CD4-positive, alpha-beta T cell (primary cell): Measurements from ENCODE around the gene ELAC1. TPM values are rescaled to one million over a fixed set of nuclear protein-coding genes. Genes with fewer than 3 reads are reported as not detected.

Experiments used
- ATAC-seq: fragments of 200-7000 bp; cut with Tn5 transposase; one replicate; pipeline ENCODE4 v1.10.0; 2022; ENCODE audit warnings: mild to moderate bottlenecking; ENCODE audit not compliant: poor library complexity
- CTCF ChIA-PET: fragments of 350-600 bp; sonication (Branson Sonifier 250); formaldehyde crosslinking; loops from one replicate; lab custom pipeline; 2021; ENCODE audit warnings: antibody characterized with exemption, inconsistent platforms; lab: Charles Lee
- POLR2A ChIA-PET: fragments of 350-600 bp; sonication (Branson Sonifier 250); formaldehyde crosslinking; loops from one replicate; lab custom pipeline; 2021; ENCODE audit warnings: antibody characterized with exemption, inconsistent platforms; lab: Charles Lee
- DNase-seq, 14 experiments: peaks; one replicate each; pipeline ENCODE4 v3.0.0-alpha.2; 2013 to 2020; ENCODE audit warnings: mixed read lengths in 2 of 14
- H3K27ac ChIP-seq, 2 donors: one replicate each; pipeline versions ENCODE4 v1.5.1 to v1.7.0; 2013; ENCODE audit warnings: low read length in 2 of 2, low read depth in 1 of 2, mild to moderate bottlenecking in 1 of 2
- H3K27me3 ChIP-seq, 2 experiments: 1 replicate in 1 of 2; 2 replicates in 1 of 2; pipeline versions ENCODE4 v1.6.1 to v1.7.0; 2013; ENCODE audit warnings: low read length in 2 of 2, control low read depth in 1 of 2, mild to moderate bottlenecking in 1 of 2, moderate library complexity in 1 of 2; ENCODE audit not compliant: insufficient read depth in 2 of 2, control insufficient read depth in 1 of 2
- H3K36me3 ChIP-seq: one replicate; pipeline ENCODE4 v1.6.1; 2013; ENCODE audit warnings: low read length, control low read depth; ENCODE audit not compliant: insufficient read depth
- H3K4me1 ChIP-seq: one replicate; pipeline ENCODE4 v1.6.1; 2013; ENCODE audit warnings: low read length, control low read depth; ENCODE audit not compliant: insufficient read depth
- H3K4me3 ChIP-seq: one replicate; pipeline ENCODE4 v1.5.1; 2013; ENCODE audit warnings: mild to moderate bottlenecking, low read length, moderate library complexity
- H3K9me3 ChIP-seq, 2 experiments: 1 replicate in 1 of 2; 2 replicates in 1 of 2; pipeline versions ENCODE4 v1.6.1 to v1.7.0; 2013; ENCODE audit warnings: low read length in 2 of 2, mild to moderate bottlenecking in 2 of 2, control low read depth in 1 of 2, moderate library complexity in 1 of 2; ENCODE audit not compliant: control insufficient read depth in 1 of 2, insufficient read depth in 1 of 2
- H3K27ac Mint-ChIP-seq: one replicate; pipeline ENCODE4 v1.8.0; 2020; ENCODE audit warnings: mixed read lengths
- H3K27me3 Mint-ChIP-seq: one replicate; pipeline ENCODE4 v1.8.0; 2021; ENCODE audit warnings: mixed read lengths
- H3K36me3 Mint-ChIP-seq: one replicate; pipeline ENCODE4 v1.8.0; 2021; ENCODE audit warnings: low read depth, mixed read lengths
- H3K4me1 Mint-ChIP-seq: one replicate; pipeline ENCODE4 v1.8.0; 2021; ENCODE audit warnings: low read depth, mixed read lengths
- H3K4me3 Mint-ChIP-seq: one replicate; pipeline ENCODE4 v1.8.0; 2020; ENCODE audit warnings: mild to moderate bottlenecking, mixed read lengths
- H3K9me3 Mint-ChIP-seq: one replicate; pipeline ENCODE4 v1.8.0; 2020; ENCODE audit warnings: mixed read lengths
- intact Hi-C, 2 experiments: fragments of 100-400 bp; cut with DNase I in 1 of 2; cut with micrococcal nuclease in 1 of 2; formaldehyde crosslinking; loops; one replicate each; pipeline versions ENCODE4 v1.15.1 to v1.9.0; 2023 to 2025; cut with DNase I, micrococcal nuclease
- total RNA-seq, 174 experiments: library from RNA in 2 of 174; stranded (reverse) in 2 of 174; gene quantifications; one replicate each; pipeline ENCODE4 v1.2.3 and lab custom pipeline; 2021 to 2026
- TF ChIP-seq, protein P1 (sequence below): fragments of 200-600 bp; IDR thresholded peaks from one replicate; pipeline ENCODE4 v1.8.0; 2022; ENCODE audit warnings: antibody characterized with exemption, mild to moderate bottlenecking

ELAC1 gene
- total RNA-seq, 2 experiments from 2014 or later, result 3.0 to 4.6 TPM

DNA sequence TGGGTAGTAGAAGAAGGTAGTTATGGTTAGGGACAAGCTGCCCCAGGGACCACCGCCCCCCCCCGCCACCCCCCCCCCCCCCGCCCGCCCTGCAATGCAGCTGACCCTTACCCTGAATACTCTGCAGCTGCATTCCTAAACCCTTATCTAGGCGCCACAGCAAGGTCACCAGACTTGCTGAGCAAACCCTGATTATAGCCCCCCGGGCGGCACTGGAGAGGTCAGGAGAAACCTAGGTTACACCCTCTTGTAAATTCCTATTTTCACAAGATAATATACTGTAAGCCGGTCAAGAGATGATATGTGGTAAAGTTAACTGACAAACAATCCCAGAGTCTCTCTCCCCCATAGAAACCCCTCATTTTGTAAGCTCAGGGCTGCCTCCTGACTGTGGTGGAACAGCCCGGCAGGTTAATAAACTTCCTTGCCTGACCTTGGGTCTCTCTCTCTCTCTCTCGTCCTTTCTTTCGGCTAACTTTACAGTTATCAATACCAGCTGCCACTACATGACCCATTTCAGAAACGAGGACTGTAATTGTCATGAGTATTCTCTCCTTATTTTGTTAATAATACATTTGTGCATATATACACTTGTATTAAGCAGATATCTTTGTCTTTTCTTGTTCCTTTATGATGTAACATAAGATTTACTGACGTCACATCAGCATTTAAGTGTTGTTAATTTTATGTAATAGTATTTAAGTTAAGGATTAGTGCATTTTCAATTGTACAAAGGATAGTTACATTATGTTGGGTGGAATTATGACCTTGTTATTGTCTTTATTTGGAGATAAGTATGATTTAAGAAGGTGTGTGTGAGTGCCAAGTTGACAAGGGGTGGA, 39.3 kb downstream of the ELAC1 start:
- Histone ChIP-seq H3K9me3 (no peaks in the 10 kb centered on the region), H3K4me1 (no peaks in the 10 kb centered on the region), H3K27me3 (no peaks in the 10 kb centered on the region), H3K4me3 (no peak overlapping the region), H3K27ac (no peak overlapping the region), H3K36me3 (no peaks in the 10 kb centered on the region)
- DNase-seq (no peak), ATAC-seq (no peak)
- Mint-ChIP-seq H3K27me3 (no peaks in the 10 kb centered on the region), H3K27ac (no peak overlapping the region), H3K9me3 (no peaks in the 10 kb centered on the region), H3K4me3 (no peak overlapping the region), H3K36me3 (no peaks in the 10 kb centered on the region), H3K4me1 (no peaks in the 10 kb centered on the region)
- TF ChIP-seq, protein P1, sequence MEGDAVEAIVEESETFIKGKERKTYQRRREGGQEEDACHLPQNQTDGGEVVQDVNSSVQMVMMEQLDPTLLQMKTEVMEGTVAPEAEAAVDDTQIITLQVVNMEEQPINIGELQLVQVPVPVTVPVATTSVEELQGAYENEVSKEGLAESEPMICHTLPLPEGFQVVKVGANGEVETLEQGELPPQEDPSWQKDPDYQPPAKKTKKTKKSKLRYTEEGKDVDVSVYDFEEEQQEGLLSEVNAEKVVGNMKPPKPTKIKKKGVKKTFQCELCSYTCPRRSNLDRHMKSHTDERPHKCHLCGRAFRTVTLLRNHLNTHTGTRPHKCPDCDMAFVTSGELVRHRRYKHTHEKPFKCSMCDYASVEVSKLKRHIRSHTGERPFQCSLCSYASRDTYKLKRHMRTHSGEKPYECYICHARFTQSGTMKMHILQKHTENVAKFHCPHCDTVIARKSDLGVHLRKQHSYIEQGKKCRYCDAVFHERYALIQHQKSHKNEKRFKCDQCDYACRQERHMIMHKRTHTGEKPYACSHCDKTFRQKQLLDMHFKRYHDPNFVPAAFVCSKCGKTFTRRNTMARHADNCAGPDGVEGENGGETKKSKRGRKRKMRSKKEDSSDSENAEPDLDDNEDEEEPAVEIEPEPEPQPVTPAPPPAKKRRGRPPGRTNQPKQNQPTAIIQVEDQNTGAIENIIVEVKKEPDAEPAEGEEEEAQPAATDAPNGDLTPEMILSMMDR, result no peak
- ChIA-PET POLR2A (no interaction called here), CTCF (no interaction called here)
- intact Hi-C loops, result no loop called here

DNA sequence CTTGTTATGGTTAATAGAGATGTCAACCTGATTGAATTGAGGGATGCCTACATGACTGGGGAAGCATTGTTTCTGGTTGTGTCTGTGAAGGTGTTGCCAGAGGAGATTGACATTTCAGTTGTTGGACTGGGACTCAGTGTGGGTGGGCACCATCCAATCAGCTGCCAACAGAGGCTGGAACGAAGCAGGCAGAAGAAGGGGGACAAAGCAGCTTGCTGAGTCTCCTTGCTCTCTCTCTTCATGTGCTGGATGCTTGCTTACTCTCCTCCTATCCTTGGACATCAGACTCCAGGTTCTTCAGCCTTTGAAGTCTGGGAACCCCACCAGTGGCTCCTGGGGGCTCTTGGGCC, 39.9 kb downstream of the ELAC1 start:
- Histone ChIP-seq H3K36me3 (no peaks in the 10 kb centered on the region), H3K27ac (no peak overlapping the region), H3K9me3 (no peaks in the 10 kb centered on the region), H3K4me3 (no peak overlapping the region), H3K4me1 (no peaks in the 10 kb centered on the region), H3K27me3 (no peaks in the 10 kb centered on the region)
- ChIA-PET POLR2A (no interaction called here), CTCF (no interaction called here)
- H3K27ac Mint-ChIP-seq, result no peak overlapping the region
- ATAC-seq, result no peak
- TF ChIP-seq, protein P1, result no peak
- DNase-seq, result no peak
- no peak overlapping the region for H3K4me3 Mint-ChIP-seq
- no peaks in the 10 kb centered on the region for H3K9me3 Mint-ChIP-seq
- no peaks in the 10 kb centered on the region for H3K36me3 Mint-ChIP-seq
- no peaks in the 10 kb centered on the region for H3K27me3 Mint-ChIP-seq
- intact Hi-C loops, result no loop called here
- no peaks in the 10 kb centered on the region for H3K4me1 Mint-ChIP-seq

DNA sequence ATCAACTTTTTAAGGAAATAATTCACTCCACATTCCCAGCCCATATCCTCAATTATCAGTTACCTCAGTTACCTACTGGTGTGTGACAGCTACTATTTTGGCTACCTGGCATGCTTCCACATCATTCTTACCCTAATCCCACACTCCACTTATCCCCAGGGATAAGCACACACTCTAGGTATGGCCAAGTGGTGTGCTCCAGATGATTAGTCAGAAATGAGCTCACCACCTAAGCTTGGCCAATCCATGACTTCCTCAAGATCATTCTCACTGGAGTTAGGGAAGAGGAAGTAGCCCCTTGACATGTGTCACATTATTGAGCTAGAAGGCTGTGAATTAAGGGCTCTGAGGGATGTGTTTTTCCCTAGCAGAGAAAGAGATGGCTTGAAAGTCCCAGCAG, 41.2 kb downstream of the ELAC1 start:
- no peaks in the 10 kb centered on the region for H3K27me3 Mint-ChIP-seq
- no peaks in the 10 kb centered on the region for H3K36me3 Mint-ChIP-seq
- ATAC-seq, result no peak
- ChIA-PET CTCF (no interaction called here), POLR2A (no interaction called here)
- Histone ChIP-seq H3K9me3 (no peaks in the 10 kb centered on the region), H3K36me3 (no peaks in the 10 kb centered on the region), H3K27ac (no peak overlapping the region), H3K27me3 (no peaks in the 10 kb centered on the region), H3K4me1 (no peaks in the 10 kb centered on the region), H3K4me3 (no peak overlapping the region)
- no peak overlapping the region for H3K27ac Mint-ChIP-seq
- H3K9me3 Mint-ChIP-seq, result no peaks in the 10 kb centered on the region
- intact Hi-C loops, result no loop called here
- peak in 2 of 14 experiments; percentile 17 to 27 for DNase-seq
- TF ChIP-seq, protein P1, result no peak
- no peaks in the 10 kb centered on the region for H3K4me1 Mint-ChIP-seq
- no peak overlapping the region for H3K4me3 Mint-ChIP-seq
